Testis (tissue), 3 donors: ENCODE data around the gene METTL25. TPM values are rescaled to one million over a fixed set of nuclear protein-coding genes. Genes with fewer than 3 reads are reported as not detected.

Experiments
- DNase-seq: peaks from one replicate; pipeline ENCODE4 v3.0.0-alpha.2; 2019
- H3K27ac ChIP-seq, 2 donors: fragments of 200-600 bp; sonication (generic); one replicate each; pipeline ENCODE4 v1.5.1; 2019
- H3K27me3 ChIP-seq: fragments of 200-600 bp; sonication (generic); one replicate; pipeline ENCODE4 v1.5.1; 2019
- H3K36me3 ChIP-seq: fragments of 200-600 bp; sonication (generic); one replicate; pipeline ENCODE4 v1.5.1; 2017; ENCODE audit warnings: low read depth; ENCODE audit errors: missing control alignments
- H3K4me1 ChIP-seq: fragments of 200-600 bp; sonication (generic); one replicate; pipeline ENCODE4 v1.5.1; 2019
- H3K4me3 ChIP-seq, 2 donors: fragments of 200-600 bp; sonication (generic); one replicate each; pipeline ENCODE4 v1.5.1; 2017 to 2019
- H3K9me3 ChIP-seq: fragments of 200-600 bp; sonication (generic); one replicate; pipeline ENCODE4 v1.5.1; 2017
- POLR2A ChIP-seq: fragments of 450-650 bp; IDR thresholded peaks from one replicate; pipeline ENCODE4 v1.6.1; 2017; ENCODE audit warnings: antibody characterized with exemption, mild to moderate bottlenecking, moderate library complexity
- WGBS, 2 donors: methylation state at CpG; one replicate each; pipeline ENCODE4 v1.1.5; 2018; 5-methylcytosine and 5-hydroxymethylcytosine counted together
- intact Hi-C: fragments of 100-400 bp; cut with DNase I; formaldehyde crosslinking; loops from one replicate; pipeline ENCODE4 v1.15.1; 2023; ENCODE audit warnings: low total_unique reads
- polyA plus RNA-seq: library from polyadenylated mRNA; stranded (reverse); fragments of 350-450 nt; fragmentation: Illumina TruSeq; extraction: RNeasy Lipid Tissue Mini Kit (QIAGEN cat#74804); gene quantifications from one replicate; pipeline ENCODE4 v1.2.3, GENCODE V29; 2014; ENCODE audit warnings: low read depth, low replicate concordance; ENCODE audit not compliant: insufficient read depth
- total RNA-seq, 2 donors: library from RNA; depleted of rRNA; stranded (reverse); fragments of >200 nt; gene quantifications; one replicate each; pipeline ENCODE4 v1.2.3, GENCODE V29; 2016
- TF ChIP-seq, protein P1 (sequence below), 3 experiments: fragments of 450-650 bp in 2 of 3; fragments of 200-600 bp in 1 of 3; sonication (generic) in 1 of 3; IDR thresholded peaks; one replicate each; pipeline ENCODE4 v1.5.1; 2016 to 2019; ENCODE audit warnings: antibody characterized with exemption in 3 of 3, mild to moderate bottlenecking in 2 of 3, moderate library complexity in 1 of 3

The METTL25 gene
- total and polyA plus RNA-seq, 3 donors from 2014 or later = 9.0 to 11.3 (median 10.8) TPM

DNA sequence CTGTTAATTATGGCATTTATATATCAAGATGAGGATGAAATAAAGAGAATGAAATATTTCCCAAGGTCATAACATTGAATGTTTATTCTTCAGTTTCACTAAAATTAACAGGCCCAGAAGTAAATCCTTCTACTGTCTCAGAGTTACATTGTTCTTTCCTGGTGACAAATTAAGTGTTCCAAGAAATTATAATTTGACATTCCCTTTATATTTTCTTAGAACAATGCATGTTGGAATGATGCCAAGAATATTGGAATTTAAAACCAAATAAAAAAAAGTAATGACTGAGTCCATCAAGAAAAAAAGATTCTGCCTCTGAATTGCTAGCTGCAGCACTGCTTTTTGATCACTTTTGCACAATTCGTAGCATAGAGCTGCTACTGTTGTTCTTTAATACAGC, 152.1 kb downstream of the METTL25 start:
- no peaks in the 10 kb centered on the region for H3K36me3 ChIP-seq
- no peaks in the 10 kb centered on the region for H3K27me3 ChIP-seq
- no peak for TF ChIP-seq POLR2A
- TF ChIP-seq, protein P1, sequence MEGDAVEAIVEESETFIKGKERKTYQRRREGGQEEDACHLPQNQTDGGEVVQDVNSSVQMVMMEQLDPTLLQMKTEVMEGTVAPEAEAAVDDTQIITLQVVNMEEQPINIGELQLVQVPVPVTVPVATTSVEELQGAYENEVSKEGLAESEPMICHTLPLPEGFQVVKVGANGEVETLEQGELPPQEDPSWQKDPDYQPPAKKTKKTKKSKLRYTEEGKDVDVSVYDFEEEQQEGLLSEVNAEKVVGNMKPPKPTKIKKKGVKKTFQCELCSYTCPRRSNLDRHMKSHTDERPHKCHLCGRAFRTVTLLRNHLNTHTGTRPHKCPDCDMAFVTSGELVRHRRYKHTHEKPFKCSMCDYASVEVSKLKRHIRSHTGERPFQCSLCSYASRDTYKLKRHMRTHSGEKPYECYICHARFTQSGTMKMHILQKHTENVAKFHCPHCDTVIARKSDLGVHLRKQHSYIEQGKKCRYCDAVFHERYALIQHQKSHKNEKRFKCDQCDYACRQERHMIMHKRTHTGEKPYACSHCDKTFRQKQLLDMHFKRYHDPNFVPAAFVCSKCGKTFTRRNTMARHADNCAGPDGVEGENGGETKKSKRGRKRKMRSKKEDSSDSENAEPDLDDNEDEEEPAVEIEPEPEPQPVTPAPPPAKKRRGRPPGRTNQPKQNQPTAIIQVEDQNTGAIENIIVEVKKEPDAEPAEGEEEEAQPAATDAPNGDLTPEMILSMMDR (IDR thresholded peaks at IDR 0.05) = no peak
- DNase-seq = no peak
- intact Hi-C loops = no loop called here
- no peak overlapping the region for H3K4me3 ChIP-seq
- H3K4me1 ChIP-seq = no peaks in the 10 kb centered on the region
- WGBS, 2 donors = 86 to 90% methylated on average over 1 of the region's 1 CpG
- H3K9me3 ChIP-seq = no peaks in the 10 kb centered on the region
- H3K27ac ChIP-seq = no peak overlapping the region

DNA sequence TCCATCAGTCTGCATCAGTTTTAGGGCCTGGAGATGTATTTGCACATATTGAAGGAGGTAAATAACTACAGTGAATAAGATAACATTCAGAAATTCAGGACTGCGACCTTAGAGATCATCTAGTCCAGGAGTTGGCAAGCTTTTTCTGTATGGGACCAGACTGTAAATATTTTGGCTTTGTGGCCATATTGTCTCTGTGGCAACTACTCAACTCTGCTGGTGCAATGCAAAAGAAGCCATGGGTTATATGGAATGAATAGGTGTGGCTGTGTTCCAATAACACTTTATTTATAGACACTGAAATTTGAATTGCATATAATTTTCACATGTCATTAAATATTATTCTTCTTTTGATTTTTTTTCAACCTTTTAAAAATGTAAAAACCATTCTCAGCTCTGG, 156.6 kb downstream of the METTL25 start:
- Histone ChIP-seq H3K27ac (no peak overlapping the region), H3K36me3 (no peaks in the 10 kb centered on the region), H3K4me1 (no peaks in the 10 kb centered on the region), H3K4me3 (no peak overlapping the region), H3K9me3 (no peaks in the 10 kb centered on the region), H3K27me3 (no peaks in the 10 kb centered on the region)
- TF ChIP-seq, protein P1 (IDR thresholded peaks at IDR 0.05) = no peak
- TF ChIP-seq POLR2A = no peak
- DNase-seq = no peak
- WGBS, 2 donors = 83 to 94% methylated on average over 1 of the region's 1 CpG
- intact Hi-C loops = no loop called here

DNA sequence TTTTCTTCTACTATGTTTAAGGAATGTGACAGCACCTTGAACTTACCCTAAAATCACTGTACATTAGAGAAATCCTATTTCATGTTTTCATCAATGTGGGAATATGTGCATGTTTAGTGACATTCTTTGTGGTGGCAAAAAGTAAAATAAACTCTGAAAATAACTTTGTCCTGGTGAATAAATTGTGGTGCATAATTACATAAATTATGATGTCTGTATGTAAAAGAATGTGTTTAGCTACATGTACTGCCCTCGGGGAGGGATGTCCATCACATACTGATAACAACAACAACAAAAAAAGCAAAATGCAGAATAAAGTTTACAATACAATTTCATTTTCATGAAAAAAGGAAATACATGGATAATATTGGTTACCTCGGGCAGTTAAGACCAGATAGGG, 157.3 kb downstream of the METTL25 start:
- TF ChIP-seq, protein P1 (IDR thresholded peaks at IDR 0.05) = no peak
- TF ChIP-seq POLR2A = no peak

DNA sequence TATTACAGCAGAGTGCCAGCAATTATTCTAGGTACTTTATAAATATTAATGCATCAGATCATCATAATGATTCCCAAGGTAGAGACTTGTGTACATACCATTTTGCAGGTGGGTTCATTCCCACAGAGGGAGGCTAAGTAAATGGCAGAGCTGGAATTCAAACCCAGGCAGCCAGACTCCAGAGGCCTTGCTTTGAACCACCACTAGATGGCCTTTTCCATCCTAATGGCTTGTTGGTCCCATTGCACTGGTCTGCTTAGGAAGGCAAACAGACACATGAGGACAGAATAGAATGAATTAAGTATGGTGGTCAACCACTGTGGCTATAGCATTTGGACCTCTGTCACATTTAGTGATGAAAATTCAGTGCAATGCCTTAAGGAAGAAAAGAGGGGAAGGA, 158.7 kb downstream of the METTL25 start:
- TF ChIP-seq POLR2A = no peak
- TF ChIP-seq, protein P1 (IDR thresholded peaks at IDR 0.05) = no peak
- Histone ChIP-seq H3K4me3 (no peak overlapping the region), H3K36me3 (no peaks in the 10 kb centered on the region), H3K27me3 (no peaks in the 10 kb centered on the region), H3K9me3 (no peaks in the 10 kb centered on the region), H3K27ac (no peak overlapping the region), H3K4me1 (no peaks in the 10 kb centered on the region)
- DNase-seq = no peak
- intact Hi-C loops = no loop called here

More for the DNA sequence above, 157.3 kb downstream of the METTL25 start:
- DNase-seq = no peak
- Histone ChIP-seq H3K9me3 (no peaks in the 10 kb centered on the region), H3K27ac (no peak overlapping the region), H3K4me1 (no peaks in the 10 kb centered on the region), H3K27me3 (no peaks in the 10 kb centered on the region), H3K36me3 (no peaks in the 10 kb centered on the region), H3K4me3 (no peak overlapping the region)
- intact Hi-C loops = no loop called here
- WGBS, 2 donors = 73% methylated on average over 2 of the region's 2 CpGs

DNA sequence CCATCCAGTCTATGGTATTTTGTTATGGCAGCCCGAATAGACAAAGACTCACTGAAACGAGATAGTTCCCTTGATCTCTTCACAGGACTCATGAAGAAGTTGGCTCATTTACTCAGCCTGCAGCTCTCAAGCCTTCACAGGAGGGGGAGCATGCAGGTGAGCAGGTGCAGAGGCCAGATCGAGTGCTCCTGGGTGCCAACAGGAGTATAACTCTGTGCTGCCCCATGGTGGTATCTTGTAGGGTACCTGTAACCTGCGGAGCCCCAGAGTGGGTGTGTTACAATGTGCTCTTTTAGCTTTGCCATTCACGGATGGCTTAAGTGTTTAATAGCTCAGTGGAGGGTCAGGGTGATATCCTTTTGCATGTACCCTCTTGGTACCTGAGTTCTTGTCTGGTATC, 159.5 kb downstream of the METTL25 start:
- Histone ChIP-seq H3K4me1 (no peaks in the 10 kb centered on the region), H3K27me3 (no peaks in the 10 kb centered on the region), H3K36me3 (no peaks in the 10 kb centered on the region), H3K27ac (no peak overlapping the region), H3K4me3 (no peak overlapping the region), H3K9me3 (no peaks in the 10 kb centered on the region)
- 81 to 94% methylated on average over 5 of the region's 5 CpGs for WGBS, 2 donors
- TF ChIP-seq, protein P1 (IDR thresholded peaks at IDR 0.05) = no peak
- no peak for TF ChIP-seq POLR2A
- no peak for DNase-seq
- intact Hi-C loops = no loop called here
